ENCODE results near the gene POC5.

The POC5 gene

GRCh38 chr5:75656311-75657003, 60.8 kb downstream of the POC5 start:
- no peaks in the 10 kb centered on the region for H3F3A ChIP-seq (ENCODE audit: insufficient read depth, low read length)
- no peaks in the 10 kb centered on the region for H3K9me2 ChIP-seq (ENCODE audit: low read depth, low read length)
- H3K79me2 ChIP-seq (ENCODE audit: insufficient read depth, low read length), result no peaks in the 10 kb centered on the region
- no peak overlapping the region for H3K9ac ChIP-seq (ENCODE audit: low read length)
- no peak for TF ChIP-seq CTCF (IDR thresholded peaks at IDR 0.05; ENCODE audit: low read length)
- no peak for TF ChIP-seq EZH2 (IDR thresholded peaks at IDR 0.05; ENCODE audit: borderline replicate concordance, low read length)
- peaks cover 3% of the 10 kb centered on the region; the same call in 1 of the 2 replicates for H3K9me3 ChIP-seq (ENCODE audit: low read length)
- no peaks in the 10 kb centered on the region for H3K27me3 ChIP-seq (ENCODE audit: insufficient read depth, low read length)
- no peak overlapping the region for H3K4me3 ChIP-seq (ENCODE audit: low read depth, low read length, poor library complexity, severe bottlenecking)
- H4K20me1 ChIP-seq (ENCODE audit: insufficient read depth, low read length), result no peaks in the 10 kb centered on the region
- H2AFZ ChIP-seq (ENCODE audit: low read length), result no peak overlapping the region
- no peaks in the 10 kb centered on the region for H3K36me3 ChIP-seq (ENCODE audit: insufficient read depth, low read length)
- H3K27ac ChIP-seq (ENCODE audit: low read depth, low read length, poor library complexity, severe bottlenecking), result no peak overlapping the region
- H3K4me2 ChIP-seq (ENCODE audit: low read length), result no peak overlapping the region
- peaks cover 15% of the 10 kb centered on the region for H3K4me1 ChIP-seq (ENCODE audit: insufficient read depth, low read length, severe bottlenecking)

GRCh38 chr5:75654693-75655295, 62.4 kb downstream of the POC5 start:
- Histone ChIP-seq H3K9me3 (ENCODE audit: low read length) (peaks cover 3% of the 10 kb centered on the region; the same call in 1 of the 2 replicates), H3K4me3 (ENCODE audit: low read depth, low read length, poor library complexity, severe bottlenecking) (no peak overlapping the region), H3K9ac (ENCODE audit: low read length) (no peak overlapping the region), H3K27ac (ENCODE audit: low read depth, low read length, poor library complexity, severe bottlenecking) (no peak overlapping the region), H2AFZ (ENCODE audit: low read length) (no peak overlapping the region), H3K4me2 (ENCODE audit: low read length) (no peak overlapping the region), H3F3A (ENCODE audit: insufficient read depth, low read length) (no peaks in the 10 kb centered on the region), H3K36me3 (ENCODE audit: insufficient read depth, low read length) (no peaks in the 10 kb centered on the region), H3K79me2 (ENCODE audit: insufficient read depth, low read length) (no peaks in the 10 kb centered on the region), H4K20me1 (ENCODE audit: insufficient read depth, low read length) (no peaks in the 10 kb centered on the region), H3K4me1 (ENCODE audit: insufficient read depth, low read length, severe bottlenecking) (no peaks in the 10 kb centered on the region), H3K27me3 (ENCODE audit: insufficient read depth, low read length) (no peaks in the 10 kb centered on the region), H3K9me2 (ENCODE audit: low read depth, low read length) (no peaks in the 10 kb centered on the region)
- TF ChIP-seq EZH2 (IDR thresholded peaks at IDR 0.05; ENCODE audit: borderline replicate concordance, low read length) (no peak), CTCF (IDR thresholded peaks at IDR 0.05; ENCODE audit: low read length) (no peak)

- Histone ChIP-seq H3K4me2 (ENCODE audit: low read length) (no peak overlapping the region), H3K27me3 (ENCODE audit: insufficient read depth, low read length) (no peaks in the 10 kb centered on the region), H3K9me3 (ENCODE audit: low read length) (no peaks in the 10 kb centered on the region), H3K9me2 (ENCODE audit: low read depth, low read length) (no peaks in the 10 kb centered on the region), H3K27ac (ENCODE audit: low read depth, low read length, poor library complexity, severe bottlenecking) (no peak overlapping the region), H3K4me1 (ENCODE audit: insufficient read depth, low read length, severe bottlenecking) (no peaks in the 10 kb centered on the region), H3K79me2 (ENCODE audit: insufficient read depth, low read length) (no peaks in the 10 kb centered on the region), H3K36me3 (ENCODE audit: insufficient read depth, low read length) (no peaks in the 10 kb centered on the region), H2AFZ (ENCODE audit: low read length) (no peak overlapping the region), H3F3A (ENCODE audit: insufficient read depth, low read length) (no peaks in the 10 kb centered on the region), H4K20me1 (ENCODE audit: insufficient read depth, low read length) (no peaks in the 10 kb centered on the region), H3K9ac (ENCODE audit: low read length) (no peak overlapping the region), H3K4me3 (ENCODE audit: low read depth, low read length, poor library complexity, severe bottlenecking) (no peak overlapping the region)
- TF ChIP-seq EZH2 (IDR thresholded peaks at IDR 0.05; ENCODE audit: borderline replicate concordance, low read length) (no peak), CTCF (IDR thresholded peaks at IDR 0.05; ENCODE audit: low read length) (no peak)
These were observed 63.7 kb downstream of the POC5 start for GRCh38 chr5:75653521-75653920.

All from OCI-LY1 (cell line).